Neural cell (in vitro differentiated cells): ENCODE measurements around the gene ERMN. TPM values are rescaled to one million over a fixed set of nuclear protein-coding genes. Genes with fewer than 3 reads are reported as not detected.

ENCODE experiments used
- polyA plus RNA-seq: library from polyadenylated mRNA; depleted of rRNA; stranded (reverse); fragments of >200 nt; gene quantifications from 2 replicates; pipeline ENCODE4 v1.2.3, GENCODE V29; 2014

The ERMN gene
- polyA plus RNA-seq, 1 donor from 2014 or later, result not detected

Other genes starting within 250 kb of the ERMN start
- gene GALNT5, start 68.1 kb downstream of the ERMN start, polyA plus RNA-seq, result not detected in 2 replicates
- gene CYTIP, start 118.3 kb upstream of the ERMN start, polyA plus RNA-seq, result not detected in 2 replicates